Epithelial cell of proximal tubule (primary cell): ENCODE measurements around the gene STOM. TPM values are rescaled to one million over a fixed set of nuclear protein-coding genes. Genes with fewer than 3 reads are reported as not detected.
"Not testable (repeated sequence)": the region's sequence is repeated elsewhere in the genome, so short reads cannot be mapped to it uniquely, and the experiment has no call there.

ENCODE experiments used
- DNase-seq: peaks from one replicate; pipeline ENCODE4 v3.0.0-alpha.2; 2011; ENCODE audit warnings: low read depth
- H3K4me3 ChIP-seq: 2 replicates; pipeline ENCODE4 v1.5.1; 2011; ENCODE audit warnings: low read depth, mild to moderate bottlenecking, low read length
- CTCF ChIP-seq: conservative IDR thresholded peaks from 2 replicates; pipeline ENCODE4 v1.5.1; 2012; ENCODE audit warnings: low read depth, mild to moderate bottlenecking, low read length
- total RNA-seq: library from RNA; depleted of rRNA; stranded (reverse); fragments of >200 nt; gene quantifications from 2 replicates; pipeline ENCODE4 v1.2.3, GENCODE V29; 2015

The STOM gene
- total RNA-seq, 1 donor from 2014 or later = 26.1 TPM

GRCh38 chr9:121295662-121296191 lies 74.3 kb downstream of the STOM start:
- no peak for TF ChIP-seq CTCF
- no peak for DNase-seq
- no peak overlapping the region for H3K4me3 ChIP-seq

- no peak overlapping the region for H3K4me3 ChIP-seq
- TF ChIP-seq CTCF = no peak
- no peak for DNase-seq
Observed at GRCh38 chr9:121294866-121295661, 75.0 kb downstream of the STOM start.

GRCh38 chr9:121294151-121294743 lies 75.8 kb downstream of the STOM start:
- DNase-seq = no peak
- H3K4me3 ChIP-seq = no peak overlapping the region
- TF ChIP-seq CTCF = no peak

GRCh38 chr9:121292801-121293241 lies 77.2 kb downstream of the STOM start:
- no peak for DNase-seq
- TF ChIP-seq CTCF = no peak
- H3K4me3 ChIP-seq = no peak overlapping the region

GRCh38 chr9:121292051-121292450 lies 78.0 kb downstream of the STOM start:
- no peak overlapping the region for H3K4me3 ChIP-seq
- TF ChIP-seq CTCF = no peak
- DNase-seq = no peak

- not testable (repeated sequence) for H3K4me3 ChIP-seq, DNase-seq
Observed at GRCh38 chr9:121291536-121291935, 78.5 kb downstream of the STOM start.

GRCh38 chr9:121289772-121290370 lies 80.2 kb downstream of the STOM start:
- no peak overlapping the region for H3K4me3 ChIP-seq
- no peak for DNase-seq
- TF ChIP-seq CTCF = no peak
